GM21786 (cell line): ENCODE results near the gene ADI1.
"Not testable (repeated sequence)": the region's sequence is repeated elsewhere in the genome, so short reads cannot be mapped to it uniquely, and the experiment has no call there.

Source experiments
- ATAC-seq: cut with Tn5 transposase; IDR thresholded peaks from one replicate; pipeline ENCODE4 v1.9.1; 2021; ENCODE audit not compliant: unreplicated experiment

The ADI1 gene

DNA sequence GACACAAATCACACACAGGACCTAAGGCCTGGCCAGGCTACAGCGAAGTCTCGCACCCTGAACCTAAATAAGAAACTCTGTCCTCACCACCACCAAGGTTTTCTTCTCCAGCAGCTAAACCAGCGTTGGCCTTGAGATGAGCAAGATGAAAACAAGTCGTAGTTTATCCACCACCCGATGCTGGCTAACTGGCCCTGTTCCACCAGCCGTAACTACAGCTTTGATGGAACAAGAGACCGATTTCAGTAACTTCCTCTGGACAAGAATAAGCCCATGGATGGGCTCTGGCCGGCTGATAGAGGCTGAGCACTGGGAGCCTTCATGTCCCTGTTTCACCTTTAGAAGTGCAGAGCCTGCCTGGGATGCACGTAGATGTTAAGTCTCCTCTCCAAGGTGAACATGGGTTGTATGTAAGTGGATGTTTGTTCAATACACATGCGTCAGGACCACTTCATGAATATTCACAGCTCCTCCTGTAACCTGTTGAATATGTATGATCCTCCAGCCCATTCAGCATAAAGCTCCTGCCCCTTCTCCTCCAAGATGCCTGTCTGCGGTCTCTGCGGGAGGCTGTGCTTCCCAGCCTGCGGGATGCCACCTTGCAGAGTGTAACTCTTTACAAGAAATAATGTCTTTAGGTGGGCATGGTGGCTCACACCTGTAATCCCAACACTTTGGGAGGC lies 24.2 kb downstream of the ADI1 start:
- ATAC-seq = no peak

GRCh38 chr2:3493615-3494007 lies 25.7 kb downstream of the ADI1 start:
- no peak for ATAC-seq

DNA sequence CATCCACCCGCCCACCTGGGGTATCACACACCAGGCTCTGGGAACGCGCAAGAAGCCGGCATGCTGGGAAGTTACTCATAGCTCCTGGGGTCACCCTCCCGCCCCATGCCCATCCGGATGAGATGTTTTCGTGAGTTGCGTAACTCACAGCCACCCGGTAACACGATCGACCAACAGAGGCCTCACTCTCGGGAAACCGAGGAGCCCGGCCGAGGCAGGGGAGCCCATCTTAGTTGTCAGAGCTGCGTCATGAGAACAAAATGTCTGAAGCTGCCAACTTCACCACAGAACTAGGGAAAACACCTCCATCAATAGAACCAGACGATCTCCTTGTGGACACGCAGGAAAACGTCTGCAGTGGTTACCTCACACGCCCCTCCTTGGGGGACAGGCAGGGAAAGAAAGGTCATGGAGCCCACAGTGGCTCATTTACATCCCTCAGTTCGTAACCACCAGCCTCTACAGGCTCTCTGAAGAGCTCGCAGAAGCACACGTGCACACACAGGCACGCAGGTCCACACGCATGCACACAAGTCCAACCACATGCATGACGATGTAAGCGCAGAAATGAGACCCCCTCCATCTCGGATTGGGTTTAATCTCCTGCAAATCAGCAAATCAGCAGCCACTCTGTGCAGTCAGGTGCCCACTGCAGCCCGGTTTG lies 26.2 kb downstream of the ADI1 start:
- ATAC-seq = no peak

GRCh38 chr2:3492475-3492787 lies 26.9 kb downstream of the ADI1 start:
- not testable (repeated sequence) for ATAC-seq

- no peak for ATAC-seq
Observed at GRCh38 chr2:3491716-3492474, 27.4 kb downstream of the ADI1 start.

- no peak for ATAC-seq
Observed at GRCh38 chr2:3491306-3491705, 28.0 kb downstream of the ADI1 start.

DNA sequence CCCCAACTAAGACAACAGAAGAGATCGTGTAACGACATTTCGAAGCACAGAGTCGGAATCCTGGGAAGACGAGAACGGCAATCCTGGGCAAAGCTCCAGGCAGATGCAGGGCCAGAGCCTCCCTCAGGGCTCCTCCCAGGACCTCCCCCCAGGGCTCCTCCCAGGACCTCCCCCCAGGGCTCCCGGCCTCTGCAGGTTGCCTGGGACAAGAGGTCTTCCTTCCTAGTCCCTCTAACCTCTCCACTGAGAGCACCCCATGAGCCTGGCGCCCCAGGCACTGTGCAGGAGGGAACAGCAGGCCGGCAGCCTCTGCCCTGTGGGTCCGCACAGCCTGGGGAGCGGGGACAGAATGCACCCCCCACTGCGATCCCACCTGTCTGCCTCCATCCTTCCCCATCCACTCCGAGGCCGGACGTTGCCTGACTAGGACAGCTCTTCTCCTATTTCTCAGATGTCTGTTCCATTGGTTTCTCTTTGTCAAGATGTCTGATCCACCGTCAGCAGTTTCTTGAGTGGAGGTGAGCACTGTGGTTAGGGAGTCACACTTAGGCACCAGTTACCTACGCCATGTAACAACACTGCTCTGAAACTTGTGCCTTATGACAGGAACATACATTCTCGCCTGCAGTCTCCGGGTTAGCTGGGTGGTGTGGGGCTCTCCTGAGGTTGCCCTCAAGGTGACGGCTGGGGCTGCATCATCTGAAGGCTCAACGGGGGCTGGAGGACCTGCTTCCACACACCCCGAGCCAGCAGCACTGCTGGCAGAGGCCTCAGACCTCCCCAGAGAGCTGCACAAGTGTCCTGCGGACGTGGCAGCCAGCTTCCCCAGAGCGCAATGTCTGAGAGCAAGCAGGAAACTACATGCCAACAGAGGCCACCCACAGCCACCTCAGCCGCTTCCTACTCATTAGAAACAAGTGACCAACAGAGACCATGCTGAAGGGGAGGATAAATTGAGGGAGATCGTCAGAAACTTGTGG lies 28.9 kb downstream of the ADI1 start:
- ATAC-seq = no peak

DNA sequence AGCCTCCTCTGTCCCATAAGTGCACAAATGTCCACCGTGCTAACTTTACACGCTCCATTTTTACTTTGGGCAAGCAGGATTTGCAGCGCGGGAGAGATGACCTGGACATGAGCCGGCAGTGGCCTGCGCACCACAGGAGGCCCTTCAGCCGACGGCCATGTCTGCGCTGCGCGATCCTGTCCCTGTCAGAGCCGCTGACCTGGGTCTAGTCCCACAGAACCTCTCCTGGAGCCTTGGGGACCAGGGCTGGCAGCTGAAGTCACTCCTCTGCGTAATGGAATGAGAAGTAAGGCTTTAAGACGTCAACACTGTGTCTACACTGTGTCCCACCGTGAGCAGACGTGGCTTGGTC lies 29.6 kb downstream of the ADI1 start:
- ATAC-seq = no peak

DNA sequence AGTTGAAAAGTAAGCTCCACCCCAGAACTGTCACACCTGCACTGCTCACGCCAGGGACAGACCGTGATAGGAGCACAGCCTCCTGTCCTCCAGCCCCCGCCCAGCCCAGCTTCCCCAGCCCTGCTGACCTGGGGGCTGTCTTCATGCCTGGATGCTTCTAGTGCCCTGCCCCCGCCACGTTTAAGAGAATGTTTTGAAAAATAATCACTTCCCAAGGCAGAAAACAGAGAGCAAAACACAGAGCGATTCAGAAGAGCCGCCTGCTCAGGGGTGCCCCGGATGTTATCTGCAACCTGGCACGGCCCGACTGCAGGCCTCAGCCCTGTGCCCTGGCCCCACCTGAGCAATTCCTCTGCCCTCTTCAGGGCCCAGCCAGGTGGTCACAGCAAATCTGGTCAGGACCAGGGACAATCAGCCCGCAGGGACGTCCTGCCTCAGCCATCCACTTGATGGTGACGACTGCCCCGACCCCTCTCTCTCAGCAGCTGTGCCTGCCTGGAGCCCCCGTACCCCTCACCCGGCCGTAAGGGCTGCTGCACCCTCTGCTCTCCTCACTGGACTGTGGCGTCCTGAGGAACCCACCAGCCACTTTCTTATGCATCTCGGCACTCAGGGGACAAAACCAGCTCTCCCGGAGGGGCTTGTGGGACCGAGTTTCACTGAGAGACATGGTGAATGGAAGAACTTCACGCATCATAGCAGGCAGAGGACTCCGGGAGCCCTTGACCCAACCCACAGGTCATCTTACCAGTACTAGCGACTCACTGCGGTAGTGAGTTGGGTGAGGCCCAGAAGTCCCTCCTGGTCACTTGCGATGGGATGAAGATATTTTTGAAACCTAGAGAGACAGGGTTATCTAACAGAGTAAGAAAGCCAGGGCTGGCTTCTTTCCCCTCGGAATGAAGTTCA lies 30.2 kb downstream of the ADI1 start:
- no peak for ATAC-seq

DNA sequence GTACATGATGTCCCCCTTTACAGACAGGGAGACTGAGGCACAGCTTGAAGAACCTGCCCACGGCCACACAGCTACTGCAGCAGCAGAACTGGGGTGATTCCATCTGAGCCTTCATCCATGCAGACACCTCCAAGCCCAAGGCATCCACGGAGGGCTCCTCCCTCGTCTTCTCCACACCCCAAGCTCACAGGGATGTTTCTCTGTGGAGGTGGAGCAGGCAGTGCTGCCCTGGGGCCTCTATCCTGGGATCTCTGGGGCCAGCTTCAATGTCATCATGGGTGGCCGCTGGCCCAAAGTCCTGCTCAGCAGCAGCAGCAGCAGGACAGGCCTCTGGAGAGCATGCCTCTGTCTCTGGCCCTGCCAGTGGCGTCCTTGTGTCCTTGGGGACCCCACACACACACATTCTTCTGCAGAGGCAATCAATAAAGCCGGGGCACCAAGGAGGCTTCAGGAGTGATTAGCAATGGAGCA lies 31.2 kb downstream of the ADI1 start:
- ATAC-seq = no peak

DNA sequence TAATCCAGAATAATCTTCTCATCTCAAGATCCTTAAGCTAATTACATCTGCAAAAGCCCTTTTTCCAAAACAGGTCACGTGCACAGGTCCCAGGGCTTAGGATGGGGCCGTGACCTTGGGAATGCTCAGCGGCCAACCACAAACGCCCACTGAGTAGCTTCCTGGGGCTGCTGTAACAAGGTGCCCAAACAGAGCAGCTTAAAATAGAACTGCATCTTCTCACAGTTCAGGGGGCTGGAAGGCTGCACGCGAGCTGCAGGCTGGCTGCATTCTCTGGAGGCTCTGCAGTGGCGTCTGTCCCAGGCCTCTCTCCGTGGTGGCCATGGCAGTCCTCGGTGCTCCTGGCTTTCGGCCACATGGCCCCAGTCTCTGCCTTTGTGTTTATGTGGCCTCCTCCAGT lies 31.9 kb downstream of the ADI1 start:
- no peak for ATAC-seq

- ATAC-seq = no peak
Observed at GRCh38 chr2:3487028-3487425, 32.3 kb downstream of the ADI1 start.

DNA sequence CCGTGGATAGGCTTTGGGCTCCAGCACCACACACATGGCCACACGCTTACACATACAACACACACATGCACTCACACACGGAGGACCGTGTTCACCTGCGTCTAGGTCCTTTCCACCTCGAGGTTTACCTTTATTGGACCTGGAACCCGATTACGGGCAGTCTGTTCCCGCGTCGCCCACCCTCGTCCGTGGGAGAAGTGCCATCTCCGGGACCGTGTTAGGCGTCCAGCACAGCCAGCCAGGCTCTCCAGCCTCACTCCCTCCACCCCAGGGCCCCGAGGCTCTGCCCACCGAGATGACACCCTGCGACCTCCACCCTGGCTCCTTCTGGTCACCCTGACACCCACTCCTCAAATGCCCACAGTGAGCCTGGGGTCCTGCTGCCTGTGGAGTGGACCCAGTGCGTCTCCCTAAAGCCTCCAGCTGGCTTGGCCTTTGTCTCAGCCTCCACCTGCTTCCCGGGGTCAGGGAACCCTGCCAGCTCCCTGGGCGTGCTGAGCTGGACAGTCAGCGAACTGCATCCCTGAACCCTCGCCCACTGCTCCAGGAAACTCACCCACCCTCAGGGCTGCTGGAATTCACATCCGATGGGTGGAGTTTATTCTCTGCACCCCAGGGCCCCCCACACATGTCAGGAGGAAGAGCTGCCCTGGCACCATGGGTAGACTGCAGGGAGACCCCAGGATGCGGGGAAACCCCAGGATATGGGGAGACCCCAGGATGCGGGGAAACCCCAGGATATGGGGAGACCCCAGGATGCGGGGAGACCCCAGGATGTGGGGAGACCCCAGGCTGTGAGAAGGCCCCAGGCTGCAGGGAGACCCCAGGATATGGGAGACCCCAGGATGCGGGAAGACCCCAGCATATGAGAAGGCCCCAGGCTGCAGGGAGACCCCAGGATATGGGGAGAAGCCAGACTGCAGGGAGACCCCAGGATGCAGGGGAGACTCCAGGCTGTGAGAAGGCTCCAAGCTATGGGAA lies 33.0 kb downstream of the ADI1 start:
- no peak for ATAC-seq

- no peak for ATAC-seq
Observed at GRCh38 chr2:3485166-3485565, 34.2 kb downstream of the ADI1 start.

DNA sequence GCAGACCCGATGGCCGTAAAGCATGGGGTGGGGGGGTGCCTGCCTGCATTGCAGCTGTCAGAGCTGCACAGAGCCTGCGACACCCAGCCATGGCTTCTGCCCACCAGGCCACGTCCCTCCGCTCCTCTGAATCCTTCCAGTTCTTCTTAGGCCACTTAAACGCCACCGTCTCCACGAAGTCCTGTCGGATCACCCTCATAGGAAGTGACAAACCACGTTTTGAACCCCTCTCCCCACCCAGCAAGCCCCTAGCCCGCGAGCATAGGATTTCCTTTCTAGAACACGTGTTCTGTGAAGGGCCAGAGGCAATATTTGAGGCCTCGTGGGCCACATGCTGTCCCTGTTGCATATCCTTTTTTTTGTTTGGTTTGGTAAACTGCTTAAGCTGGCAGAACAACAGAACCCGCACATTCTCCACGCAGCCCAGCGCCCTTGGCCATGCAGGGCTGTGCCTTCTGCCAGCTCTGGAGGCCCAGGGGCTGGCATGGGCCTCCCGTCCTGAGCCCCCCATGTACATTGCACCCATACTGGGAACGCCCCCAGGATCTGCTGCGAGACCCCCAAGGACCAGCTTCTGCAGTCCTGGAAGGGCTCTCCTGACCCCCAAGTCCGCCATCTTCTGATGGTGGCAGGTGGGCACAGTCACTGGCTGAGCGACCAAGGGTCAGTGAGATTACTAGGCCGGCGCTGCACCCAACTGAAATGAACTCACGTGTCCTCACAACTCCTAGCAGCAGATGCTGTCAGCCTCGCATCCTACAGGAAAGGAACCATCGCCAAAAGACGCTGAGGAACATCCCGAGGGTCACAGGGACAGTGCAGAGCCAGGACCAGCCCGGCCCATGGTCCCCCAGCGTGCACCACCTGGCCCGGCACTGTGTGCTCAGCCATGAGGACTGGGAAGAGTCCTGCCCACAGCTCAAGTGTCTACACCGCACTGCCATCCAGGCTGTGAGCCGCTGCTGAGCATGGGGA lies 35.1 kb downstream of the ADI1 start:
- ATAC-seq = no peak

DNA sequence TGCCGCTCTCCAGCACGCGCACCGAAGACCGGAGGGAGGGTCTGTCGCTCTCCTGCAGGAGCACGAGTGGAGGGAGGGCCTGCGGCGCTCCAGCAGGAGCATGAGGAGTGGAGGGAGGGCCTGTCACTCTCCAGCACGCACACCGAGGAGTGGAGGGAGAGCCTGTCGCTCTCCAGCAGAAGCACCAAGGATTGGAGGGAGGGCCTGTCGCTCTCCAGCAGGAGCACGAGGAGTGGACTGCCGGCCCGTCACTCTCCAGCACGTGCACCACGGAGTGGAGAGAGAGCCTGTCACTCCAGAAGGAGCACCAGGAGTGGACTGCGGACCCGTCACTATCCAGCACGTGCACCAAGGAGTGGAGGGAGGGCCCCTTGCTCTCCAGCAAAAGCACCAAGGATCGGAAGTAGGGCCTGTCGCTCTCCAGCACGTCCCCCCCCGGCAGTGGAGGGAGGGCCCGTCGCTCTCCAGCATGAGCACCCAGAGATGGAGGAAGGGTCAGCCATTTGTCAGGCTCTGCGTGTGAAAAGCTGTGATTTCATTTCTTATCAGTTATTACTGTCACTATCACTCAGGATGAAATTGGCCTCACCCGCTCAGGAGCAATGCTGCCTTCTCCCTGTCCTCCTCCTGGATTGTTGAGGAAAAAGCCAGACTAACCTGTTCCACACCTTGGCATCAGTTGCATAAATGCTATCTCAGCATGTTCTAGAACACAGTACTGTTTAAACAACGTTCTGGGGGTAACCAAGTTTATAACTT lies 35.9 kb downstream of the ADI1 start:
- ATAC-seq = no peak

GRCh38 chr2:3482363-3482821 lies 36.9 kb downstream of the ADI1 start:
- no peak for ATAC-seq
